GM12873 (cell line): ENCODE results near the gene HOXB7.

Experiments used
- TF ChIP-seq, protein P1 (sequence below): IDR thresholded peaks from 2 replicates; pipeline ENCODE4 v1.5.1; 2012; ENCODE audit warnings: low read depth, mild to moderate bottlenecking, moderate library complexity, low read length, control low read depth; ENCODE audit not compliant: insufficient read depth; ENCODE audit errors: missing control alignments

Gene HOXB7

DNA sequence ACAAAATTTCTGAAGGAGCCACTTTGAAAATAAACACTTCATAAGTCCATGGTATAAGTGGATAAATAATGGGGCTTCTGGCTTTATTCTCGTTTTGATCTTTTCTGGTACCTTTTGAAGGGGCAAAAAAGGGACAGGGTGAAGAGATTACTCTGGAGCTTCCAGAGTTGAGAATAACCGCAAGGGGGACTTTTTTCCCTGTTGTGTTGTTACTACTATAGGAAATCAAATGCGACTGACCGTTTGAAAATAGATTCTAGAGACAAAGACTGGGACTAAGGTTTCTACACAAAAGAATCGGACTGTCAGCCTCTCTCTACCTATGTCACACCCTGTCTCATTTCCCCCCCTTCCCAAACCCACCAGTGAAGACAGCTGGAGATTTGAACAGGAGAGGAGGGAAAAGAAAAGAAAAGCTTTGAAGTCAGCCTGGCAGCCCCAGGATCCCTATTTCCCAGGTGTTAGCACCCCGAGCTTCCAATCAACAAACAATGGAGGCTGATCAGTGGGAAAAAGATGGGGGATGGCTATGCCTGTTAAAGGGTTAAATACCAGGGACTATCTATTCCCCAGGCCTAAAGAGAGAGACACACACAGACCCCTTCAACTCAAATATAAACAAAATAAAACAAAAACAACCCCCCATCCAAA, 41.0 kb downstream of the HOXB7 start:
- TF ChIP-seq, protein P1, sequence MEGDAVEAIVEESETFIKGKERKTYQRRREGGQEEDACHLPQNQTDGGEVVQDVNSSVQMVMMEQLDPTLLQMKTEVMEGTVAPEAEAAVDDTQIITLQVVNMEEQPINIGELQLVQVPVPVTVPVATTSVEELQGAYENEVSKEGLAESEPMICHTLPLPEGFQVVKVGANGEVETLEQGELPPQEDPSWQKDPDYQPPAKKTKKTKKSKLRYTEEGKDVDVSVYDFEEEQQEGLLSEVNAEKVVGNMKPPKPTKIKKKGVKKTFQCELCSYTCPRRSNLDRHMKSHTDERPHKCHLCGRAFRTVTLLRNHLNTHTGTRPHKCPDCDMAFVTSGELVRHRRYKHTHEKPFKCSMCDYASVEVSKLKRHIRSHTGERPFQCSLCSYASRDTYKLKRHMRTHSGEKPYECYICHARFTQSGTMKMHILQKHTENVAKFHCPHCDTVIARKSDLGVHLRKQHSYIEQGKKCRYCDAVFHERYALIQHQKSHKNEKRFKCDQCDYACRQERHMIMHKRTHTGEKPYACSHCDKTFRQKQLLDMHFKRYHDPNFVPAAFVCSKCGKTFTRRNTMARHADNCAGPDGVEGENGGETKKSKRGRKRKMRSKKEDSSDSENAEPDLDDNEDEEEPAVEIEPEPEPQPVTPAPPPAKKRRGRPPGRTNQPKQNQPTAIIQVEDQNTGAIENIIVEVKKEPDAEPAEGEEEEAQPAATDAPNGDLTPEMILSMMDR = no peak

DNA sequence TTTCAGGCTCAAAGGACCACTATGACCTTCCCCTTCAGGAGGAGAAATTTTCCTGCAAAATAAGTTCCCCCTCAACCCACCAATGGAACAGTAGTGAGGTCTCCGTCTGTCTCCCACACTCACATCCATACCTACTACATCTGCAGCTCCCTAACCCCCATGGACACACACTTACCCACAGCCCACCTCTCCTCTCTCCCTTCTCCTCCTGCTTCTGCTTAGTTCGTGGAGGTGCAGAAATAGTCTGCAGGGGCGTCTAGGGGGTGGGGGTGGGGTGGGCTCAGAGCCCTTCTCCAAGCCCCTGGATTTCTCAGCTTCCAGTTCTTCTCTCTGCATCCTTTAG, 41.6 kb downstream of the HOXB7 start:
- TF ChIP-seq, protein P1 = no peak

DNA sequence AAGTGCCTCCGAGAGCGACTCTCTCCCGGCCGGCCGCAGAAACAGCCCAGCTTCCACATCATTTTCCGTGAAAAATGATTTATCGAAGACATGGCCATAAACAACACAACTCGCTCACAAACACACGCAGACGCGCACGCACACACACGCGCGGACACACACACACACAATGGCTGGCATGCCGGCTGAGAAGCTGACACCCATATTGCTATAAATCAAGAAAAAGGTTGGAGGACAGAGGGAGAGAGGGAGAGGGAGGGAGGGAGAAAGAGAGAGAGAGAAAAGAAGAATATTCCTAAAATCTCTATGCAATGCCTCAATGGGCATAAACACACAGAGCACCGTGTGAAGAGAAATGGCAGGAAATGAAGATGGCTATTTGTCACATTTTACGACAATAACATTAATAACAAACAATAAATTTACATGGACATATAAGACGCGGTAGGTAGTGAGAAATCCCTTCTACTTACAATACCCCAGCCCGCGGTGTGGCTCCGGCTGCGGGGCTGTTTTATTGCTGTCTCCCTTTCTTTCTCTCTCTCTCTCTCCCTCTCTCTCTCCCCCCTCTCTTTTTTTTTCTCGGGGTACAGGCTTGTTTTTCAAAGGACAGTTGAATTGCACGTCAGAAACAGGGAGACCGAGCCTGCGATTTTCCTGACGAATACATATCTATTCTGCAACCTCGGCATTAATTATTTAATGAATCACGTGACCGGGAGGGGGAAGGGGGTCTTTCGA, 42.1 kb downstream of the HOXB7 start:
- TF ChIP-seq, protein P1 = no peak

DNA sequence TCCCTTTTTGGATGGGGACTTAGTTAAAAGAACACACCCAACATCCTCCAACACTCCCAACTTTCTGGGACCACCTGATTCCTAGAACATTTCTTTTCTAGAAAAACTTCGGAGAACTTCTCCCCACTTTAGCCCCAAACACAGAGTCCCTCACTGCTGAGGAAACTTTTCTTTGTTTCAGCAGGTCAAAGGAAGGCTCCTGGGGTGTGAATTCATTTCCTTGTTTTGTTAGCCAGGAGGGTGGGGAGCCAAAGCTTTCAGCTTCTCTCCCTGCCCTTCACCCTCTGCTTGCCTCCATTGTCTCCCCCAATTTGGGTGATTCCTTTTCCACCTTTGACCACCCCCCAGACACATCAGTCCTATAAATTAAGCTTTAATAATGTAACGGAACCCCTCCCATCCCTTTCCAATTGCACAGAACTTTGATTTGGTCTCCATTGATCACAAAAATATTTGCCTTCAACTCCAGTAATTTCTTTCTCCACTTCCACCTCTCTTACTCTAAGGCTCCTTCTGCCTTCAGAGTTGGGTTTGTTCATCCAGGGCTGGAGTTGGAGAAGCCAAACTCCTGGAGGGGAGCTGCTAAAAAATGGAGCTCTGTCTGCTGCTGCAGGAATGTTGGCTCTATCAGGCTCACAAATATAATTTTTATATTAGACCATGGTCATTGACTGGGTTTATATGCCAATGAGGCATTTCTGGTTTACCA, 43.0 kb downstream of the HOXB7 start:
- TF ChIP-seq, protein P1 = no peak

DNA sequence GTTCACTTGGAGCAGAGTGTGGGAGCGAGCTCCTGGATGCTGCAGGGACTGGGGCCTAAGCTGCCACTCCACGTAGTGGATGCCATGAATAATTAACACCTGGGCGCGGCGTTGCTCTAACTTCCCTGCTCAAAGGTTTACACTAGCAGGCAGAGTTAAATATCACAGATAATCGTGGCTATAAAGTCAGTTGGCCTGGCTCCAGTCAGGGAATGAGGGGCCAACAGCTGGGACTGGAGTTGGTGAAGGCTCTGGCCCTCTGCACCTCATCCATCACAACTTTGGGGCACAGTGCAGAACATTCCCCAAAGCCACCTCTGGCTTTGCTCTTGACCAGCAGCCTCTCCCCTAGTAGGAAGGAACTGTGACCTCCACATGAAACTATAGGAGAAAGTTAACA, 43.6 kb downstream of the HOXB7 start:
- TF ChIP-seq, protein P1 = no peak

DNA sequence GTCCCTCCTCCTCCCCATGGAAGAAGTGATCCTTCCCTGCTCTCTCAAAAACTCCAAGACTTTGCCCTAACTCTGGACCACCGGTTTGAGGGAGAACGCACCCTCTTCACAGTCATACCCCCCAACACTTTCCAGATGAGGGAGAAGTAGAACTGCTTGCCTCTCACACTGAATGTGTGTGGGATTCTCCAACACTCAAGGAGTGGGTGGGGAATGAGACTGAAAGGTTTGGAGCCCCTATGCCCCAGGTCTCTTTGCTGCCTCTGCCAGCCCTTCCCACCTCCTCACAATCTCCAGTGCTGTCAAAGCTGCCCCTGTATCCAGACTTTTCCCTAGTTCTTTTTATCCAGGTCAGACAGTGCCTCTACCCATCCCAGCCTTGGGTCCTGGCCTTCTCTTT, 44.1 kb downstream of the HOXB7 start:
- TF ChIP-seq, protein P1 = no peak
